GM19467 (cell line): ENCODE measurements around the gene ELFN2.

Experiments
- ATAC-seq: cut with Tn5 transposase; IDR thresholded peaks from one replicate; pipeline ENCODE4 v1.9.1; 2021; ENCODE audit warnings: mild to moderate bottlenecking, moderate library complexity; ENCODE audit not compliant: unreplicated experiment

The ELFN2 gene

GRCh38 chr22:37456346-37456745 is 29.1 kb upstream of the ELFN2 start:
- ATAC-seq: no peak

DNA sequence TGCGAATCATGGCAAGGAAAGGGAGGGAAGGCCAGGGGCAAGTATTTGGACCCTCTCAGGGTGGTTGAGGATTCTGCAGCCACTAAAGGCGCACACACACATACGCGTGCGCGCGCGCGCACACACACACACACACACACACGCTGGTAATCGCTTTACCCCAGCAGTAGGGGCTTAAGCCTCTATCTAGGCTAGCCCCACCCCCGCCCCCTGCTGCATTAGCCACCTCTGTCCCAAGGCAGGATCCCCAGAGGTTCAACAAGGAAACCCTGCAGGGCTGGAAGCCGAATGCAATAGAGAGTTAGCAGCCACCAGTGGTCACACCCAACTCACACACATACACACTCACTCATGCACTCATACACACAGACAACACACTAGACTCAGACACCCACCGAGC is 28.6 kb upstream of the ELFN2 start:
- ATAC-seq: no peak

GRCh38 chr22:37454857-37455686 is 27.8 kb upstream of the ELFN2 start:
- ATAC-seq: no peak

DNA sequence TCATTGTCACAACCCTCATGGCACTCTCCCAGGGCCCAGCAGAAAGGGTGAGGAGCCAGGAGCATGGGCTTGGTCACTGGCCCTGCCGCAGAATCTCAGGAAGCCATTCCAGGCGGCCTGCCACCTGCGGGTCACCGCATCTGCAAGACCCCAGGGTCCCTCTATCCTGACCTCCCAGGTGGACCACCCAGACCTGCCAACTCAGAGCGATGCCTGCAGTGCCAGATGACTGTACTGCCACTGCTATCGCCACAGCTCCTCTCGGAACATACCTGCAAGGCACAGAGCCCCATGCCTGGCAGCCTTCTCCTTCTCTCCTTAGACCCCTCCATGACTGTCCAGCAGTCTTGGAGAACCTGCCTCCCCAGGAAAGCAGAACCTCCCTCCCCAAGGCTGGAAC is 26.4 kb upstream of the ELFN2 start:
- ATAC-seq: no peak

DNA sequence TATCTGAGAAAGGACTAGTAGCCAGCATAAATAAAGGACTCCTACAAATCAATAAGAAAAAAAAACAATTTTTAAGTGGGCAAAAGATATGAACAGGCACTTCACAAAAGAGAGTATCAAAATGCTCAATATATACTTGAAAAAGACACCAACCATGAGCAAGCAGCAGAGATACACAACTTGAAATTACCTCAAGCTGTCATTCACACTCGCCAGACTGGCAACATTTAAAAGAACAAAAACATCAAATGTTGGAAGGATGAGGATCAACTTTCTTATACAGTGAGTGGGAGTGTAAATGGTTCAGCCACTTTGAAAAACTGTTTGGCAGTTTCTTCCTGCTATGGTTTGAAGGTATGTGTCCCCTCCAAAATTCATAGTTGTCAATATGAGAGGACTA is 23.9 kb upstream of the ELFN2 start:
- no peak for ATAC-seq

GRCh38 chr22:37449331-37450001 is 22.2 kb upstream of the ELFN2 start:
- no peak for ATAC-seq

GRCh38 chr22:37448516-37449127 is 21.3 kb upstream of the ELFN2 start:
- ATAC-seq: no peak

DNA sequence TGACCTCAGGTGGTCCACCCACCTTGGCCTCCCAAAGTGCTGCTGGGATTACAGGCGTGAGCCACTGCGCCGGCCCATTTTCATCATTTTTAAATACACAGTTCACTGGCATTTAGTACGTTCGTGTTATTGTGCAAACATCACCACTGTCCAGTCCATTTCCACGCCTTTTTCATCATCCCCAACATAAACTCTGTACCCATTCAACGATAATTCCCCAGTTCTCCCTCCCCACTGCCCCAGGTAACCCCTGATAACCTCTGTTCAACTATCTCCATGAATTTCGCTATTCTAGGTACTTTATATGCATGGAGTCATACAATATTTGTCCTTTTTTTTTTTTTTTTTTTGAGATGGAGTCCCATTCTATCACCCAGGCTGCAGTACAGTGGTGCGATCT is 18.2 kb upstream of the ELFN2 start:
- ATAC-seq: no peak

- ATAC-seq: no peak
These were observed 16.7 kb upstream of the ELFN2 start for GRCh38 chr22:37443977-37444376.

GRCh38 chr22:37443086-37443485 is 15.8 kb upstream of the ELFN2 start:
- no peak for ATAC-seq

DNA sequence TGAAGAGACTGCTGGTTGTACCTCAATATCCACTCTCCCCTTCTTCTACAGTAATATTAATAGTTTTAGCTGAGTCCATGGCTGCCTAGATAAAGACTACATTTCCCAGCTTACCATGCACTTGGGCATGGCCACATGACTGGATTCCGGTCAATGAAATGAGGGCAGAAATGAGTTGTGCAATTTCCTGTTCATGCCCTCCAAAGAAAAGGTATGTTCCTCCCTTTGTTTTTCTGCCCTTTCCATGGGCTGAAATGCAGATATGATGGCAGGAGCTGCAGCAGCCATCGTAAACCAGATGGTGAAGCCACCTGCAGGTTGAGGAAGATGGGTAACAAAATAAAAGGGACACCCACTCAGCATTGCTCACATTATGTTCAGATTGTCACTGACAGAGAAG is 15.3 kb upstream of the ELFN2 start:
- no peak for ATAC-seq

DNA sequence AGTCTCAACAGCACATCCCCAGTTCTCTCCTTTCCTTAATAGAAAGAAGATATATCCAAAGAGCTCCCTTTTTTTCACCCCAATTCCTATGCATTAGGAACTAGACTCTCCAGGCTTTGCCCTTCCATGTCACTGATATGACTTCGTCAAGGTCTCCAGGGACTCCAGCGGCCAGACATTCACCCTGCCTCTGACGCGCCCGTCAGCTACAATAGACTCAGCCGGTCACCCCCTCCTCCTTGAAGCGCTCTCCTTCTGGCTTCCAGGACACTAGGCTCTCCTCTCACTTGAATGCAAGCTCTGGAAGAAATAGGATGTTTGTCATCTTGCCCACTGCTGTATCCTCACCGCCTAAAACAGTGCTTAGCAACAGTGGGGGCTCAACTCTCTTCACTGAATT is 14.9 kb upstream of the ELFN2 start:
- ATAC-seq: no peak

DNA sequence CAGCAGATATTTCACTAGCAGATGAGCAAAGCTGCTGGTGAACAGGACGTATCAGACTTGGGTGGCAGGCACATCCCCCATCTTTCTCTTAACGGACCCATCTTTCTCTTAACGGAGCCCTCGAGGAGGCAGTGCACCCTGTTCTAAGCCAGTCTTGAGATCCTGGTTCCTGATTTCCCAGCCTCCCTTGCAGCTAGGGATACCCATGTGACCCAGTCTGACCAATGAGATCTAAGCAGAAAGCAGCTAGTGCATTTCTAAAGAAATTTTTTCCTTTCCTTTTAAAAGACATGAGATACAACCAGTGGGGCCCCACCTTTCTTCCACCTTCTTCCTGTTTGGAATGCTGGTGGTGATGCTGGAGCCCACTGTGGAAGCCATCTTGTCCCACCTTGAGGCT is 13.6 kb upstream of the ELFN2 start:
- ATAC-seq: no peak

- no peak for ATAC-seq
These were observed 12.1 kb upstream of the ELFN2 start for GRCh38 chr22:37439347-37439746.

GRCh38 chr22:37435970-37436603 is 8.8 kb upstream of the ELFN2 start:
- ATAC-seq: no peak

DNA sequence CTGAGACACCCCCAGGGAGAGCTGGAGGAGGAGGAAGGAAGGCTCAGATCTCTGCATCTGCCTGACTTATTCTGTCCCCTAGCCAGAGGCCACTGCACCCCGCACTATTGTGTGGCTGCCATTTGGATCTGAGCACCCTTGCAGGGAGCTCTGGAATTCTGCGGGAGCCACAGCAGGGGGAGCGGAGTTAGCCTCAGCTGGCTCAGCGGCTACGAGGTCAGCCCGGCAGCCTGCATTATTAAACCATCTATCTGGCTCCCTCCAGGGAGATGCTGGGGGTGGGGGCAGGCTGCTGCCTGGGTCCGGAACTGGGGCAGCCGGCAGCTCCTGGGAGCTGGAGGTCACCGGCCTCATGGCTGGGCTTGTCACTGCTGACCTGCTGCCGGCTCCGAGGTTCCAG is 6.5 kb upstream of the ELFN2 start:
- ATAC-seq: no peak

DNA sequence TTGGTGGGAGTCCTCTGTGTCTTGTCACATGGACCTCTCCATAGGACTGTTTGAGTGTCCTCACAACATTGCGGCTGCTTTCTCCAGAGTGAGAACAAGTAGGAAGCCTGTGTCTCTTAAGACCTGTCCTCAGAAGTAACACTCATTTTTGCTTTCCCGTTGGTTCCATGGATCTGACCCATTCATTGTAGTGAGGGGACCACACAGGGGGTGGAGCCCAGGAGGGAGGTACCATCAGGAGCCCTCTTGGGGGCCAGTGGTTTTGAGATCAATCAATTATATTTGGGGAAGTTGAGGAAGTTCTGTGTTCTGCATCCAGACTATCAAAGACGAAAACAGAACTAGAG is 5.4 kb upstream of the ELFN2 start:
- ATAC-seq: no peak

DNA sequence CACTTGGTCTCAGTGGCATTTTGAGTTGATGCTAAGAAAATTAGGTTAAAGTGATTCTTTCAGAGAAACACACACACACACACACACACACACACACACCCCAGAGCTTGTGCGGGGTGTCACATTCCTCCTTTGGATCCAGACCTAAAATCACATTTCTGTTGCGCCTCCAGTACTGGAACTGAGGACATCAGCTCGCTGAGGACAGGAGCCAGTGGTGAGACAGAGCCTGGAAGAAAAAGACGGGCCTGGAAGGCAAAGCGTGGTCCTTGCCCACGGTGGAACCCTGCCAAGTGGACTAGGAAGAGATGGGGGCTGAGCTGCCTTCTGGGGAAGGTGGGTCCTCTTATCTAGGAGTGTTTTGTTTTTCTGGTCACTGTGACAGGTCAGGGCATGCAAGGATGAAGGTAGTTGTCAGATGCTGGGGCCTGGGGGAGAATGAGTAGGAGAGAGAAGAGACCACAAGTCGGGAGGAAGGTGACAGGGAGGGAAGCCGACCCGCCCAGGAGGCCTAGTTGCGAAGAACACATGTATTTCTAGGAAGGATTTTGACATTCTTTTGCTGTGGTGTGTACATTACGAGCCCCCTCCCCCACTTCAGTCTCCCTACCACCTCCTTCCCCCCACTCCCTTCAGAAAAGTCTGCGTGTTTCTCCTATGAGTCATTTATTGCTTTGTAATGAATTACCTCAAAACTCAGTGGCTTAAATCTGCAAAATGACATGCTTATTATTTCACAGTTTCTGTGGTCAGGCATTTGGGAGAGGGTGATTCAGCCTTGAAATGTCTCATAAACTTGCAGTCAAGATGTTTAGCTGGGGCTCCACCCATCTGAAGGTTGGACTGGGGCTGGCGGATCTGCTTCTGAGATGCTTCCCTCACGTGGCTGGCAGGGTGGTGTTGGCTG is 4.8 kb upstream of the ELFN2 start:
- no peak for ATAC-seq

GRCh38 chr22:37431366-37431765 is 4.1 kb upstream of the ELFN2 start:
- no peak for ATAC-seq

GRCh38 chr22:37430941-37431340 is 3.7 kb upstream of the ELFN2 start:
- ATAC-seq: no peak
